ENCODE measurements around the gene SETD4. TPM values are rescaled to one million over a fixed set of nuclear protein-coding genes. Genes with fewer than 3 reads are reported as not detected.

SETD4 gene
- total and polyA plus RNA-seq, 2 donors (not counting 3 experiments of a cell fraction or from before 2014, with no cell fraction given) = 13.0 to 25.1 TPM

DNA sequence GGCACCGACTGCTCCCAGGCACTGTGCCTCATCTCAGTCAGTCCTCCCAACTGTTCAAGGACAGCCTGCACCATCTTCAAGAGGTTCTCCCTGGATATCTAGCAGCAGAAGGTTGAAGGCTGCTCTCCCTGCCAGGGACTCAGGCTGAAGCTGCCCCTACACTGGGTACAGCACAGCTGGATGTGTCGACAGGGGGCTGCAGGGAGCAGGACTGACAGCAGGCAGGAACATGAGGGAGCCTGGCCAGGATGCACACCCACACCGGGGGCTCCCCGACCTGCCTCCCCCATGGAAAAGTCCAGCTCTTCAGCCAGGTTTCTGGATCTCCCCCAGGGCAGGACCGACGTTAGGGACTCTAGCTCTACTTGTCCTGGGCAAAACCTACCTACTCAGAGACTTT lies 20.5 kb downstream of the SETD4 start:
- Histone ChIP-seq H3K4me3 (replicated peaks in 1 of 3; ENCODE audit: insufficient read depth in 1 of 3, low read depth in 1 of 3, low read length in 3 of 3) (no peak overlapping the region), H4K20me1 (replicated peaks; ENCODE audit: control insufficient read depth, extremely low read depth, insufficient read depth, low read length) (no peaks in the 10 kb centered on the region), H3K9me3 (replicated peaks; ENCODE audit: control insufficient read depth, insufficient read depth, low read length) (no peaks in the 10 kb centered on the region), H3K27ac (ENCODE audit: insufficient read depth, low read depth, low read length) (no peak overlapping the region), H2AFZ (ENCODE audit: low read depth, low read length) (no peak overlapping the region), H3K36me3 (ENCODE audit: control insufficient read depth in 2 of 2, extremely low read depth in 1 of 2, insufficient read depth in 2 of 2, low read length in 2 of 2) (peaks cover 5 to 24% of the 10 kb centered on the region in 2 experiments), H3K4me1 (ENCODE audit: control insufficient read depth, extremely low read depth, insufficient read depth, low read length) (no peaks in the 10 kb centered on the region), H3K4me2 (ENCODE audit: insufficient read depth, low read length) (no peak overlapping the region), H3K27me3 (ENCODE audit: control insufficient read depth in 2 of 2, insufficient read depth in 2 of 2, low read length in 2 of 2) (no peaks in the 10 kb centered on the region), H3K79me2 (ENCODE audit: control insufficient read depth, insufficient read depth, low read length) (no peaks in the 10 kb centered on the region), H3K9me1 (replicated peaks; ENCODE audit: control insufficient read depth, extremely low read depth, insufficient read depth, low read length) (no peaks in the 10 kb centered on the region), H3K9ac (replicated peaks; ENCODE audit: extremely low read depth, insufficient read depth, low read length) (no peak overlapping the region)
- no peak for TF ChIP-seq MYC (IDR thresholded peaks at IDR 0.05; ENCODE audit: low read depth, low read length)
- no peak for TF ChIP-seq GATA2 (IDR thresholded peaks at IDR 0.05; ENCODE audit: insufficient read depth, insufficient read length, low read depth, low read length)
- no peak for TF ChIP-seq POLR2A (IDR thresholded peaks at IDR 0.05; ENCODE audit: low read depth, low read length)
- no peak for TF ChIP-seq JUN (IDR thresholded peaks at IDR 0.05; ENCODE audit: borderline replicate concordance, insufficient read depth, insufficient read length, low read depth)
- TF ChIP-seq, protein P1, sequence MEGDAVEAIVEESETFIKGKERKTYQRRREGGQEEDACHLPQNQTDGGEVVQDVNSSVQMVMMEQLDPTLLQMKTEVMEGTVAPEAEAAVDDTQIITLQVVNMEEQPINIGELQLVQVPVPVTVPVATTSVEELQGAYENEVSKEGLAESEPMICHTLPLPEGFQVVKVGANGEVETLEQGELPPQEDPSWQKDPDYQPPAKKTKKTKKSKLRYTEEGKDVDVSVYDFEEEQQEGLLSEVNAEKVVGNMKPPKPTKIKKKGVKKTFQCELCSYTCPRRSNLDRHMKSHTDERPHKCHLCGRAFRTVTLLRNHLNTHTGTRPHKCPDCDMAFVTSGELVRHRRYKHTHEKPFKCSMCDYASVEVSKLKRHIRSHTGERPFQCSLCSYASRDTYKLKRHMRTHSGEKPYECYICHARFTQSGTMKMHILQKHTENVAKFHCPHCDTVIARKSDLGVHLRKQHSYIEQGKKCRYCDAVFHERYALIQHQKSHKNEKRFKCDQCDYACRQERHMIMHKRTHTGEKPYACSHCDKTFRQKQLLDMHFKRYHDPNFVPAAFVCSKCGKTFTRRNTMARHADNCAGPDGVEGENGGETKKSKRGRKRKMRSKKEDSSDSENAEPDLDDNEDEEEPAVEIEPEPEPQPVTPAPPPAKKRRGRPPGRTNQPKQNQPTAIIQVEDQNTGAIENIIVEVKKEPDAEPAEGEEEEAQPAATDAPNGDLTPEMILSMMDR (IDR thresholded peaks at IDR 0.05; ENCODE audit: extremely low read depth in 1 of 2, insufficient read depth in 1 of 2, low read depth in 1 of 2, low read length in 2 of 2) = no peak
- TF ChIP-seq EZH2 (IDR thresholded peaks at IDR 0.05; ENCODE audit: borderline replicate concordance, low read depth, low read length, severe bottlenecking) = no peak
- TF ChIP-seq POLR2AphosphoS5 (IDR thresholded peaks at IDR 0.05; ENCODE audit: insufficient read depth, low read depth, low read length) = no peak
- no peak for TF ChIP-seq MAX (IDR thresholded peaks at IDR 0.05; ENCODE audit: insufficient read depth, insufficient read length)
- TF ChIP-seq FOS (IDR thresholded peaks at IDR 0.05; ENCODE audit: borderline replicate concordance, insufficient read depth, low read length) = no peak
- CTCF ChIA-PET = interaction anchor here (1.5 kb wide), 2 partner anchors 12 to 65 kb away, joined by 4 to 6 read pairs; no protein-coding TSS in a partner anchor
- dilution Hi-C loops (cut with MboI; ENCODE audit: extremely low pct_ligation_motif_present, low sequenced_read_pairs) = no loop called here
- intact Hi-C loops (cut with micrococcal nuclease) = no loop called here
- POLR2A ChIA-PET = no interaction called here
- BruUV-seq (replicated peaks) = no TSS peak
- FAIRE-seq = no peak
- DNase-seq (ENCODE audit: low read depth, low spot score) = no peak

Measured in endothelial cell of umbilical vein (primary cell).